GM20431 (cell line): ENCODE data around the gene NCMAP.

ENCODE experiments used
- in situ Hi-C: fragments of 300-500 bp; cut with MseI, MboI; formaldehyde crosslinking; loops from one replicate; pipeline ENCODE4 v1.15.0; 2020; ENCODE audit warnings: low sequenced_read_pairs; ENCODE audit not compliant: unreplicated experiment

NCMAP gene

DNA sequence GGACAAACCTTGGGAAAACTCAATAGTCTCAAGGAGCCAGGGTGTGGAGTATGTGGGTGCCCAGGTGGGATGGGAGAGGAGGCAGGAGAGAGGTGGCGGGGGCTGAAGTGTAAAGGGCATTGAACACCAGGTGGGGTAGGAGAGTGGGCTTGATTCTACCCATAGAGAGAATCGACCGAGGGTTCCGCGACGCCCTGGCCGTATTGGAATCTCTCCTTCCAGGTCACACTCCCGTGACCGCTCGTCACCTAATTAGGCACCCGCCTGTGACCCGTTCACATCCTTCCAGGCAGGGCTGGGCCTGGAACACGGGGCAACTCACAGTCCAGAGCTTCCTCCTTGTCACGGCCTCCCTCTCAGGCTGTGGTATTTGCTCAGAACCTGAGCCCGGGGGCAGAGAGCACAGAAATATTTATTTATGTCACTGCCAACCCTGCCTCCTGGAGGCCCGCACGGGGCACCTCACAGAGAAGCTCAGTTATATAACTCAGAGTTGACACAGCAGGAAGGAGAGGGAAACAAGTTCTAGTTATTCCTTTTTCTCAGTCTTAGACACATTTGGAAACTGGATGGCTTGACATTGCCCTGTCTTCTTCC is 12.0 kb downstream of the NCMAP start:
- in situ Hi-C loops, result no loop called here

DNA sequence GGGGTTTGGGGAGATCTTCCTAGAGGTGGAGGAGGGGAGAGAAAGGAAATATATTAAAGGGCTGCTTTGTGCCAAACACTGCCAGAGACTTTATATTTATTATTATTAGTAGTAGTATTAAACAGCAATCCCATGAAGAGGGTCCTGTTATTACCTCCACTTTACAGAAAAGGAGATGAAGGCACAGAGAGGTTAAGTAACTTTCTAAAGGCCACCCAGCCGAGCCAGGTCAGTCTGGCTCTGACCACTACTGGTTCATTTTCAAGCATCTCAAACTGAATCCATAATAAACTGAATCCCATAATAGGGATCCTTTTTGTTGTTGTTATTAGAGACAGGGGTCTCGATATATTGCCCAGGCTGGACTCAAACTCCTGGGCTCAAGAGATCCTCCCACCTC is 12.6 kb downstream of the NCMAP start:
- in situ Hi-C loops, result no loop called here

DNA sequence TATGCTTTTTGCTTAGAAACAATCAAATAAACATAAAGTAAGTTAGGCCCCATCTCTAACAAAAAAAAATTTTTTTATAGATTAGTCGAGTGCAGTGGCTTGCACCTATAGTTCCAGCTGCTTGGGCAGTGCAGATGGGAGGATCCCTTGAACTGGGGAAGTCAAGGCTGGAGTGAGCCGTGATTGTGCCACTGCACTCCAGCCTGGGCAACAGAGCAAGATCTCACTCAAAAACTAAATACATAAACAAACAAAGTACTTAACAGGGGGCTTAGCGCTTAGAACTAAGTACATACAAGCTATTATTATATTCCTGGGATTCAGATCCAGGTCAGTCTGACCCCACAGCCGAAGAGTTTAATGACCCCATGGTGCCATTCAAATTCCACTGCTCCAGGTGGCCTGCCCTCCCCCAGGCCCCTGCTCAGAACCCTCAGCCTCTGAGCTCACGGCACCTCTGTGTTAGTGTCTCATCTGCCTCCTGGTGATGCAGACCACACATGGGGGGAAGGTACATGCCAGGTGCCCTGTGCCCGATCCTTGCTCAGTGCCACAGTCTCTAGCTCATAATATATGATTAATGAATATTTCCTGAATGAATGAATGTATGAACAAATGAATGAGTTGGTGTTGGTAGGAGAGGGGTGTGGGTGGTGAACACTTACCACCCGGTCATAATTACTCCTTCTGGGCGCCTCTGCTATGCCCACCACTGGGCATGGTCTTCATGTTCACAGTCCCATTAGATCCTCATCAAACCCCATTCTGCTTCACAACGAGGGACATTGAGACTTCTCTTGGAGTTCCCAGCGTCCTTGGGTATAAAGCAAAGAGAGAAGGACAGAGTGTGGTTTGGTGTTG is 14.6 kb downstream of the NCMAP start:
- in situ Hi-C loops, result no loop called here

DNA sequence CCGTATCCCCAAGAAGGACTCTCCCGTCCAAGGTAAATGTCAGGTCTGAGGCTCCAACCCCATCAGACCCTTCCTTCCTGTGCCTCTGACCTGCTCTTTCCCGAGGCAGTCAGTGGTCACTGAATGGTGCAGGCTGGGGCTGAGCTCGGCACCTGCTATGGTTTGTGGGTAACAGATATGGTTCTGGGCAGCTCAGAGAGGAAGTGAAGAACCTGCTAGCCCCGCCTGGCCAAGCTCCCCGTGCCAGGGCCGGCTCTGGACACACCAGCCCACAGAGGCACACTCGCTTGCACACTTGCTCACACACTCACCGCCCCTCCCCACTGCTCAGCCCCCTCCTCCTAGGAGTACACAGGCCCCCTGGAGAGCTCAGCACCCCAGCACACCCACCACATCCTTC is 16.4 kb downstream of the NCMAP start:
- in situ Hi-C loops, result no loop called here

DNA sequence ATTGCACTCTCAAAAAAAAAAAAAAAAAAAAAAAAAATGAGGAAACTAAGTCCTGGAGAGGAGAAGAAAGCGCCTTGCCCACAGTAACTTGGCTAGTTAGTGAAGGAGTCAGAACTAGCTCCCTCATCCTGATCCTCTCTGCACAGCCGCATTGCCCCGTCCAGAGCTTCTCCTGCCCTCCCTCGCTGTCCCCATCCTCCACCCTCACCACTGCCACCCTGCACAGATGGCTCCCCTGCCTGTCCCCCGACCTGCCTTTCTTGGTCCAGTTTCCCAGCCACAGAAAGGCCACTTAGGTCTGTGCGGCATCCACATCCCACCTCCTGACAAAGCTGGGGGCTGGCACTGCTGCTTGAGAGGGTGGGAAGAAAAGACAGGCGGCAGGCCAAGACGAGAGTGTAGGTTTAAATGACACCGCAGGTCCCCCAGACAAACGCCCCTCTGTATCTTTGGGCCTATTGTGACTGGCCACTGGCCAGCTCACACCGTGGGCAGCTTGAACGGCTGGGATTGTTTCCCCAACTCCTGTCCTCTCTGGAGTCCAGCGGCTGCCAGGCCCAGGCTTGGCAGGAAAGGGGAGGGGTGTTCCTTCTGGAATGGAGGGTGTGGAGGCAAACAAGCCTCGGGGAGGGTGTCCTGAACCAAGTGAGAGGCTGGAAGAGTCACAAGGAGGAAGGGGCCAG is 20.2 kb downstream of the NCMAP start:
- in situ Hi-C loops, result loop anchor here (25.0 kb wide), 2 partner anchors 164 to 389 kb away; partner anchors contain the start of genes IFNLR1, NIPAL3 and STPG1

DNA sequence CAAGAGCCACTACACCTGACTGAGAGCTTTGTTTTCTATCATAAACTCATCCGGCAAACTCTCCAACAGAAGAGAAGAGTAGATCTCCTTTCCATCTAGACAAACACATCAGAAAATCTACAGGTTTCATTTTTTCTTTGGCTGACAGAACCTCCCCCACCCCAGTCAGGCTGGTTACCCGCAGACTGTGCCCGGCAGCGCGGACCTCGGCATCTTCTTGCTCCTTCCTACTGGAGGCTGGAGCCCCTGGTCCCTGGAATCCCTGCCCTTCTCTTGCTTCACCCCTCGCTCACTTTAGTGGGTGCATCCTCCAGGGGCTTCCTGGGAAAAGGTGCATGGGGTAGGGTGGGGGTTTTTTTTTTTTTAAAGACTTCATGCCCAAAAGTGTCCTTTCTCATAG is 23.0 kb downstream of the NCMAP start:
- in situ Hi-C loops, result loop anchor here (25.0 kb wide), 2 partner anchors 167 to 392 kb away; partner anchors contain the start of genes IFNLR1, NIPAL3 and STPG1

DNA sequence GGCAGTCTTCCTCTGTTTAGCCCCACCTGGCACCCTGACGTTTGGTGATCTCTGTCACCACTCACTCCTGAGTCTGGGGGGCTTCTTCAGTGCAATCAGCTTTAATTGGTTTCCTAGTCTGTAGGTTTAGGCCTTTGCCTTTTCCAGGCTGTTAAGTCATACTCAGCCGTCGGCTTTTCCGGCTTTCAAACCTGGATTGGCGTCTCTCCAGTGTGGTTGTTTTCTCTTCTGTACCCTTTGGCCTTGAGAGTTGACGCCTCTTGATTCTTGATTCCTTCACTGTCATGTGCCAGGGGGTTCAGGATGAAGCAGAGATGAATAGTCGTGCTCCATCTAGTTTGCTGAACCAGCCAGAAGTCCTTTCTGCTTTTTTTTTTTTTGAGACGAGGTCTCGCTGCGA is 24.9 kb downstream of the NCMAP start:
- in situ Hi-C loops, result loop anchor here (25.0 kb wide), 2 partner anchors 168 to 393 kb away; partner anchors contain the start of genes IFNLR1, NIPAL3 and STPG1

DNA sequence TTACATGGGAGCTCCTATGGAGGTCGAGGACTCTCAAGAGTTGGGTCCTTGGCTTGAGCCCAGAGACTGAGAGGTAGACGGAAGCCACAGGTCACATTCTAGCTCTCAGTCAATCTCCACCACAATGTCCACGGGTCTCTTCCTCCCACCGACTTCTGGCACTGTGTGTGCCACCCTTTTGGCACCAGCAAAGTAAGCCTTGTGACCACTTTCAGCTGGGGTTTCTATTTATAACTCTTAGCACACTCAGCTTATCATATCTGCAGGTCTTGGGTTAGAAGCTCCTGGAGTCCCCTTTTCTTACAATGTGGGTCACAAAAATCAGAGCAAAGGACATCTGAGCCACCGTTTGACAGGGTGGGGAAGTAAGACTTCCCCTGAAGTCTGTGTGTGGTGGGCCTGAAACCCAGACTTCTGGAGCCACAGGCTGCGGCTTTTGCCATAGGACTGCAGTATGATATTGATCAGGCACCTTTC is 28.3 kb downstream of the NCMAP start:
- in situ Hi-C loops, result loop anchor here (25.0 kb wide), 2 partner anchors 172 to 397 kb away; partner anchors contain the start of genes IFNLR1, NIPAL3 and STPG1

DNA sequence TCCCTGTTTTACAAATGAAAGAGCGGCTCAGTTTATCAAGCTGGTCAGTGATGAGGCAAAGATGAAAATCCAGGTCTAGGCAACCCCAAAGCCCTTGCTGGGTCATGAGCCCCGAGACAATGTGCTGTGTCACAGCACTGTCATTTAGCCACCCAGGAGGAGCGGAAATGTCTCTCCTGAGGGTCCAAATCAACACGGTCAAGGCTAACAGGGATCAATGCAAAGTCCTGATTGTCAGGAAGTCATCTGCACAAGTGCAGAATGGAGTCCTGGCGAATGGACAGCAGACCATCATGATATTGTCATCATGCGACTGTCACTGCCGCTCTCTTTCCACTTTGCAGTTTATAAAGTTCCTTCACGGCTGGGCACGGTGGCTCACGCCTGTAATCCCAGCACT is 30.2 kb downstream of the NCMAP start:
- in situ Hi-C loops, result loop anchor here (25.0 kb wide), 2 partner anchors 174 to 399 kb away; partner anchors contain the start of genes IFNLR1, NIPAL3 and STPG1

DNA sequence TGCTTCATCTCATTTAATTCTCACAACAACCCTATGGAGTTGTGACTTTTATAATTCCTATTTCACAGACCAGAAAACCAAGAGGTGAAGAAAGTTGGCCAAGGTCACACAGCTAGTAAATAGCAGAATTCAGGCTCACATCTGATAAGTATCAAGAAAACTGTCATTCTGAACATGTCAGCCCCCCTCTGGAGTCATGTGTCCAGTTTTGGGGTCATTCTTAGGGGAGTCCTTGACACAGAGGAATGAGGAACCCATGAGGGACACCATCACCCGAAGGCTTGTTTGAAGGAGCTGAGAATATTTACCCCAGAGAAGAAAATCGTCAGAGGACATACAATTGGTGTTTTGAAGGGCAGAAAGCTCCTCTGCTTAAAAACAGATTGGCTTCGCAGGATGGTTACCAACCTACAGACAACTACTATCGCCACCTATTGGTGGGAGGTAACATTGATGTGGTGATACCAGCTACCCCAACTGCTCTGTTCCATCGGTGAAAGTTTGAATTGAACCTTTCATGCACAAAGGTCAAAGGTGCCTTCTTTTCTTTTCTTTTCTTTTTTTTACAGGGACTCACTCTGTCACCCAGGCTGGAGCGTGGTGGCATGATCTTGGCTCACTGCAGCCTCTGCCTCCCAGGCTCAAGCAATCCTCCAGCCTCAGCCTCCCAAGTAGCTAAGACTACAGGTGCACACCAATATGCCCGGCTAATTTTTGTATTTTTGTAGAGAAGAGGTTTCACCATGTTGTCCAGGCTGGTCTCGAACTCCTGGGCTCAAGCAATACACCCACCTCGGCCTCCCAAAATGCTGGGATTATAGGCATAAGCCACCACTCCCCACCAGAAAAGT is 31.3 kb downstream of the NCMAP start:
- in situ Hi-C loops, result loop anchor here (25.0 kb wide), 2 partner anchors 175 to 400 kb away; partner anchors contain the start of genes IFNLR1, NIPAL3 and STPG1

DNA sequence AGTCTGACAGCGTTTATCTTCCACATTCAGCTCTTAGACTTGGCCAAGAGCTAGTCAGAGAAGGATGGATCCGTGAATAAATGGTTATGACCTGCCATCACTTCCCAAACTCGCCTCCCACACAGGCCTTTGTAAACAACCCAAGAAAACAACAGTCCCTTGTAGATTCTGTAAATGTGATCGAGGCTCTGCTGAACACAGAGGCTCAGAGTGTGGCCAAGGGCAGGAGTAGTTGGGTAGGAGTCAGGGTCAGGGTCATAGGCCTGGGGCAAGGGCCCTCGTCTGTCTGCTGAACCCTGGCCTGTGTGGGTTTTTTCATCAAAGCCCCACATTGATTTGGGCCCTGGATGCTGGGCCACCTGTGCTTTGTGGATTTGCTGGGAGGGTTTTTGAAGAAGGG is 32.7 kb downstream of the NCMAP start:
- in situ Hi-C loops, result loop anchor here (25.0 kb wide), 2 partner anchors 176 to 401 kb away; partner anchors contain the start of genes IFNLR1, NIPAL3 and STPG1

DNA sequence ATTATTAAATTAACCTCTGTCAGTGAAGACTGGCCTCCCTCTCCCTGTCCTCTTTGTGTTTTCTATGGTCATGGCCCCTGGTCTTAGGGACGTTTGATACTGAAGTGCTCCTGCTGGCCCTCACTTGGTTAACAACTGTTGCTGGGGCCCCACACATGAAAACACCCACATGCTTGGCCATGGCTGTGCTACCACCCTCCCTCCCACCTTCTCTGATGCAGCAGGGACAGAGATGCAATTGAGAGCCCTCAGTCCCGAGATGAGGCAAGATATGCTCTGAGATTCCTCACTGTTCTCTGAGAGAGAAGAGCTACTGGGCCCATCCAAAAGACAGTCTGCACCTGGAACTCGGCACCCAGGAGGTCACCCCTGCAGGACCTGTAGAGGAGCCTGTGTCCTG is 33.3 kb downstream of the NCMAP start:
- in situ Hi-C loops, result loop anchor here (25.0 kb wide), 2 partner anchors 177 to 402 kb away; partner anchors contain the start of genes IFNLR1, NIPAL3 and STPG1

DNA sequence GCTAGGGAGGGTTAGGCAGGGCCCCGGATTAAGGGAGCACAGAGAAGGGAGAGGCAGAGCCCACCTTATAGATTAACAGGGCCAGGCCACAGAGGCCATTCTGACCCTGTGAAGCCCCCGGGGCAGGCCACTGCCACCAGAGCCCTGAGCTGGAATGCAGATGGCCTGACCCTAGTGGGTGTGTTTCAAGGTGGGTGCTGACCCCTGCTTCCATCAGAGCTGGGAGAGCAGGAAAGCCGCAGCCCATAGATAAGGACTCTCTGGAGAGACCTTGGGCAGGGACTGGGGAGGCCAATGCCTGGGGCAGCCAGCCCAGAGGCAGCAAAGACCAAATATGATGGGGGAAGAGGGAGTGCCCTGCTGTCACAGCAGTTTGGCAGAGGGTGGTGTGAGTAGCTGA is 35.9 kb downstream of the NCMAP start:
- in situ Hi-C loops, result loop anchor here (25.0 kb wide), 2 partner anchors 179 to 404 kb away; partner anchors contain the start of genes IFNLR1, NIPAL3 and STPG1

DNA sequence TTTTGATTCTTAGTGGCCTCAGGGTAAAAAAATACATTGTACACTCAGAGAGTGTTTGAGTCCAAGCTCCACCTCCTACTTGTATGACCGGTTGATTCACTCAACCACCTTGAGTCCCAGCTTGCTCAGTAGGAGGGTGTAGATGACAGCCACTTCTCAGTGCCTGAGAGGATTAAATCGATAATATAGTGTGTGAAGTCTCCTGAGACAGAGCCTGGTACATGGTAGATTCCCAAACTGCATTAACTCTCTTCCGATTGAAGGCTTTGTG is 38.4 kb downstream of the NCMAP start:
- in situ Hi-C loops, result loop anchor here (25.0 kb wide), 2 partner anchors 182 to 407 kb away; partner anchors contain the start of genes IFNLR1, NIPAL3 and STPG1

DNA sequence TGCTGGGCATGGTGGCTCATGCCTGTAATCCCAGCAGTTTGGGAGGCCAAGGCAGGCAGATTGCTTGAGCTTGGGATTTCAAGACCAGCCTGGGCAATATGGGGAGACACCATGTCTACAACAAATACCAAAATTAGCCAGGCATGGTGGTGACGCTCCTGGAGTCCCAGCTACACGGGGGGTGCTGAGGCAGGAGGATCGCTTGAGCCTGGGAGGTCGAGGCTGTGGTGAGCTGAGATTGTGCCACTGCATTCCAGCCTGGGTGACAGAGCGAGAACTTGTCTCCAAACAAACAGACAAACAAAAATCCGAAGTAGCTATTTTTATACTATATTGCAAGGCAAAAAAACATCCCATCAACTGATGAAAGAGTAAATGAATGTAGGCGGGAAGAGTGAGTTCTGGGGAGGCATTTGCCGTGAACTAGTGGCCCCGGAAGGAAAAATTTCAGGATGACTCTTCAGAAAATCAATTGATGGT is 40.6 kb downstream of the NCMAP start:
- in situ Hi-C loops, result loop anchor here (25.0 kb wide), 2 partner anchors 184 to 409 kb away; partner anchors contain the start of genes IFNLR1, NIPAL3 and STPG1

DNA sequence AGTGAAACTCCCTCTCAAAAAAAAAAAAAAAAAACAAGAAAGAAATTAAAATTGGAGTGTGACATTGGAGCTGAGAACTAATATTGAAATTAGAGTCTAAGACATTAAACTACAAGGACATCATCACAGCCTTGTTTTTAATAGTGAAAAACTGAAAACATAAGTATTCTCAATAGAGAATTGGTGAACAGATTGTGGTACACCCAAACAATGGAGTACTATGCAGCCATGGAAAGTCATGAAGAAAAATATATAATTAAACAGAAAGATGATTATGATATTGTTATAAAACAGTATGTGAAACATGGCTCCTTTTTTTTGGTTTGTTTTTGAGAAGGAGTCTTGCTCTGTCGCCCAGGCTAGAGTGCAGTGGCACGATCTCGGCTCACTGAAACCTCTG is 43.4 kb downstream of the NCMAP start:
- in situ Hi-C loops, result loop anchor here (25.0 kb wide), 2 partner anchors 187 to 412 kb away; partner anchors contain the start of genes IFNLR1, NIPAL3 and STPG1

DNA sequence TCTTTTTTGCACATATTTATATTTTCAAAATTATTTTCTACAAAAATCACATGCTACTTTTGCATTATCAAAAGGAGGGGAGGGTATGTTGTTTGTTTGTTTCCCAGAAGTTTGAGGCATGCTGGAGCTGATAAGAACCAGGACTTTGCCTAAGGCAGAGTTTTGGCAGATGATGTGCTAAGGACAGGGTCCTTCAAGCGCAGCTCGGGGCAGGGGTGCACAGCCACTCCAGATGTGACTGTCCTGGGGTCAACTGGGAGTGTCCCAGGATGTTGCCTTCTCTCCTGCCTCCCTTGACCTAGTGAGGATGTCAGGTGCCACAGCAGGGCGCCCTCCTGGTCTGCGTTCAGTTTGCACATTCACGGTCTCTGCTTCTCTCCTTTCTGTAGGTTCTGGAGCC is 44.7 kb downstream of the NCMAP start:
- in situ Hi-C loops, result no loop called here

DNA sequence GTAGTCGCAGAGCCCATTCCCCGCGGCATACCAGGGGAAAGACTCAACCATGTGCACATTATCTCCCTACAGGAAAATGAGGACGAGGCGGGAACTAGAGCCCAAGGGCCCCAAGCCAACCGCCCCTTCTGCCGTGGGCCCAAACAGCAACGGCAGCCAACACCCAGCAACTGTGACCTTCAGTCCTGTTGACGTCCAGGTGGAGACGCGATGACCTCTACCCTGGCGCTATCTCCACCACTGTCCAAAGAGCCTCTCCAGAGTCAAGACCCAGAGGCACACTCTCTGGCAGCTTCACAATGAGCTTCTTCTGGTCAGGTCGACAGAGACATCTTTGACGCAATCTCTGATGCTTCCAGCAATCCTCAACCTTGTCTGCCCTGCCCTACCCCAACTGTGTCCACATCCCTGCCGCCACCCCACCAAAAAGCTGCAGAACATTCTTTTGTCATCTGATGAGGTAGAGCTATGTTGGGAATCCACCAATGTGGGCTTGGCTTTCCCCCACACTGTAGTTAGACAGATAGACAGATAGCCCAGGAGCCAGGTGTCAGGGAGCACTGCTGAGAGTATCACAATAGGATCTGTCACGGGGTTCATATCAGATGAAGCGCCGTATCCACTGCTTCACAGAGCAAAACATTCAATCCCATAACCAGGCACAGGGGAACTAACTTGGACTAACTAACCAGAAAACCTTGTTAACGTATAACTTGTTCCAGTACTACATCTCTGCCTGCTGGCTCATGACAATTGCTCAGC is 49.8 kb downstream of the NCMAP start:
- in situ Hi-C loops, result no loop called here
